HG02943 (cell line): ENCODE measurements around the gene MBD6.
"Not testable (repeated sequence)": the region's sequence is repeated elsewhere in the genome, so short reads cannot be mapped to it uniquely, and the experiment has no call there.

Experiments used
- ATAC-seq: cut with Tn5 transposase; IDR thresholded peaks from one replicate; pipeline ENCODE4 v1.9.1; 2021; ENCODE audit warnings: mild to moderate bottlenecking, low read depth, moderate library complexity; ENCODE audit not compliant: unreplicated experiment

Gene MBD6

GRCh38 chr12:57513677-57514076 lies 8.9 kb upstream of the MBD6 start:
- ATAC-seq, result not testable (repeated sequence)

GRCh38 chr12:57514246-57514645 lies 8.4 kb upstream of the MBD6 start:
- ATAC-seq, result not testable (repeated sequence)

DNA sequence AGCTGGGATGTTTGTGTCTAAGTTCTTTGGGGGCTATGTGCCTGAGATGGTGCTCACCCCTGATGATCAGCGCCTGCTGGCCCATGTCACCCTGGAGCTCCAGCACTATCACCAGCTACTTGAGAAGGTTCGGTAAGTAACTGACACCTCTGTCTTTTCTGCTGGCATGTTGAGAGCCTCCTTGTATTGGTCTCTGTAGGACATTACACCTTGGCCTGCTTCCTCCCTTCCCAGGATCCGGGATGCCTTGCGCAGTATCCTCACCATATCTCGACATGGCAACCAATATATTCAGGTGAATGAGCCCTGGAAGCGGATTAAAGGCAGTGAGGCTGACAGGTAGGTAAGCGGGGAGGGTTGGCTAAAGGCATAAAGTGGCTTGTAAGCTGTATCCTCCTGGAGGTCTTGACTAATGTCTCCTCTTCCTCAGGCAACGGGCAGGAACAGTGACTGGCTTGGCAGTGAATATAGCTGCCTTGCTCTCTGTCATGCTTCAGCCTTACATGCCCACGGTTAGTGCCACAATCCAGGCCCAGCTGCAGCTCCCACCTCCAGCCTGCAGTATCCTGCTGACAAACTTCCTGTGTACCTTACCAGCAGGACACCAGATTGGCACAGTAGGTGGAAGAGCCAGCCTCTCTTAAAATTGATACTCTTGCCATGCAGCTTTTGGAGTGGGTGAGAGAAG lies 7.8 kb upstream of the MBD6 start:
- ATAC-seq, result no peak

DNA sequence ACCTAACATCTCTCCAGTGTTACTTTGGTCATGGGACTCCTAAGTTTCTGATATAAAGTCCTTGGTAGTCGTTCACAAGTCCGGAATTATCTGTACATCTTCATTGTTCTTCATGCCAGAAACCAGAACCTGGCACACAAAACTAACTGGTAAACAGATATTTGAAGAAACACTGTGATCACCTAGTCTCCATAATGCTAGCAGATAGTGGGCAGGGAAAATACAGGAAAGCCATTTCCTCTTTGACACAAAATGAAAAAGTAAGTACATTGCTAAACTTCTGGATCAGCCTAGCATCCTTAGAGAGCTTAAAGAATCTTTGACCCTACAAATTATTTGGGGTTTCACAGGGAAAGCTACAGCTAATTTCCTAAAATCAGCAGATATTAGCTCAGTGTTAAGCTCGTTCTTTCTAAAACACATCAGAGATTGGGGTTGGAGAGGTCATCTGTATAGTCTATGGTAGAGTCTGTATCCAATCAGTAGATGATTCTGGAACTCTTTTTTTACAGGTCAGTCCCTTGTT lies 7.2 kb upstream of the MBD6 start:
- ATAC-seq, result no peak

DNA sequence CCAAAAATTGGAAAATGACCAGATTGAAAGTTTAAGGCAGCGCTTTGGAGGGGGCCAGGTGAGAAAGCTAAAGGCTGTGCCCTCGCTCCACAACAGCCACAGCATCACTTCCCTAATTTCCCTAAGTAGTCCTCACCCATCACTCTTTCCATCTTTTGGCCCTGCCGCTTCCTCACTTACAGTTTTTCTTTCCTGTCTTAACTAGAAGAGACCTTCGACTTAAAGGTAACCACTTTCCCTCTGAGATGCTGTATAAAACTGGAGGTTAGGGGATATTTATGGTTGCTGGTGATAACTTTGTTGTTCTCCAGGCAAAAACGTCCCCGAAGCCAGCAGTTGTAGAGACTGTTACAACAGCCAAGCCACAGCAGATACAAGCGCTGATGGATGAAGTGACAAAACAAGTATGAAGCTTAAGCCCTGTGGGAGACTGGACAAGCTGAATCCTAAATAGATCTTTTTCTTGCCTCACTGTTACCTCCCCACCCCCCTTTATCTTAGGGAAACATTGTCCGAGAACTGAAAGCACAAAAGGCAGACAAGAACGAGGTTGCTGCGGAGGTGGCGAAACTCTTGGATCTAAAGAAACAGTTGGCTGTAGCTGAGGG lies 6.6 kb upstream of the MBD6 start:
- no peak for ATAC-seq

- ATAC-seq, result no peak
These were observed 5.9 kb upstream of the MBD6 start for GRCh38 chr12:57516617-57517153.

- ATAC-seq, result no peak
These were observed 5.4 kb upstream of the MBD6 start for GRCh38 chr12:57517187-57517586.

- not testable (repeated sequence) for ATAC-seq
These were observed 4.9 kb upstream of the MBD6 start for GRCh38 chr12:57517718-57518117.

- no peak for ATAC-seq
These were observed 4.3 kb upstream of the MBD6 start for GRCh38 chr12:57518176-57518919.

DNA sequence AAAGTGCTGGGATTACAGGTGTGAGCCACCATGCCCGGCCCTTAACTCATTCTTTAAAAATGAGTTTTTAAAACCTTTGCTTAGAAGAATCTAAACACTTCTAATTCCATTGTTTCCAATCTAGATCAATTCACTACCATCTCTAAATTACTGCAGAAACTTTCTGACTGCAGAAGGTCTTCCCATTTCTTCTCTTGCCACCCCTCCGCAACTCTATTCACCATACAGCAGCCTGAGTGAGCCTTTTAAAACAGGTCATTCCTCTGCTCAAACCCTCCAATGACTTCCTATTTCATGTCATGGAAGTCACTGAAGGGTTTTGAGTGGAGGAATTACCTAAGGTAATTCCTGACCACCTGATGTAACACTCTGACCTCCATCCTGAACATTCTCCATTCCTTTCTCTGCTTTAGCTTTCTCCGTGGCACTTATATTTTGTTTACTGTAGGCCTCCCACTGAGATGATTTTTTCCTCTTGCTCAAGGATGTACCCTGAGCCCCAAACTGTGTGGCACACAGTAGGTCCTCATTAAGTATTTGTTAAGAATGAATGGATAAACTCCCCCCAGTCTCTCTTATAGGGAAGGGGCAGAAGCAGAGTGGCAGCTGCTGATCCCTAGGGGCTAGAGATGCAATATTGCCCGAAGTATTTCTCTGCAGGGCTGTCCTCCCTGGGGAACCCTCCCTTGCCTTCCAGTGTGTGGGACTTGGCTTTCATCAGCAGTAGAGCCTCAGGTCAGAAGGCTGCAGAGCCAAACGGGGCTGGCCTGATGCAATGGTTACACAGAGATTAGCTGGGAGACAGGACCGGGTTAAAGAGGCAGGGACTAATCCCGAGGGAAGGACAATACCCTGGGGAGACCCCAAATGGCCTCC lies 3.5 kb upstream of the MBD6 start:
- ATAC-seq, result no peak

DNA sequence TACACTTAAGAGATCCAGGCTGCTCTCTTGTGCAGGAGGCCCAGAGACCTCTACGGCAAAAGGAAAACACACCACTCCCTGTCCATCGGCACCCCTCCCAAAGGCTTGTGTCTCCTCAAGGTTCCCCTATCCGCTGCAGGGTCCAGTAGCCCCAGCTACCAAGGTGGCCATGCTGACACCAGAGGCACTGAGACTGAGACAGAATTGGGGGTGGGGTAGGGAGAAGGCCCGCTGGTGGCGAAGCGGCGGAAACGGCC lies 2.9 kb upstream of the MBD6 start:
- ATAC-seq, result peak; percentile 1

DNA sequence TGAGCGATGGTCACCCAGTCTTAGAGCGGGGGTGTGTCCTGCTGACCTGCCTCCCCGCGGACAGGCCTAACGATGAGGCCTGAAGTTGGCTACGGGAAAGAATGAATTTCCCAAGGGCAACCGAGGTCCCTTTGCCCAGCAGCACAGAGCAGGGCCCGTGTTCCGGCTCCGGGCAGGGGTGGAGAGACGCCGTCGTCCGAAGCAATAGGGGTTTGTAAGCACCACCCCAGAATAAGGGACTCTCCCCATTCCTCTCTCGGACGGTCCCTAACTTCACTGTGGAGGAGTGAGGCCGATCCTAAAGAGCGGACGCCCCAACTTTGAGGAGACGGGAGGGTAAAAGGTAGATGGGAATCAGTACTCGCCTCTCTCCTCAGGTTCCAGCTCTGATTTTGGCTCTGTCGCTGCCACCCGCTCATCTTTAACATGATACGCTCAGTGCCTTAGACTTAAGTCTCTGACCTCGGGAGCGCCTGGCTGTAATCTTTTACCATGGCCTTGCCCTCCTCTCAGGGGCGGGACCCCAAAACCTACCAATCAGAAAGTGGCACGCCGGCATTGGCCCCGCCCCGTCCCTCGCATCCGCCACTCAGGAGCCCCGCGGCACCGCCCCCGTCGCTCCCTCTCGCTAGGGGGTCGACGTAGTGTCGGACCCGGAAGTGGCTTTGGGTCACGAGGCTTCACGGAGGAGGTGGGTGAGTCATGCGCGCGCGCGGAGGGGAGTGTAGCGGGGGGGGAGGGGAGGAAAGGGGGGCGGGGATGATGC lies 2.4 kb upstream of the MBD6 start, which contains the start of gene DDIT3:
TSS of gene DDIT3 (minus strand) at position 462 of the 766 bp plus-strand sequence. CDS start 3,108 bp downstream, outside the sequence.
- peak; percentile 60 for ATAC-seq

DNA sequence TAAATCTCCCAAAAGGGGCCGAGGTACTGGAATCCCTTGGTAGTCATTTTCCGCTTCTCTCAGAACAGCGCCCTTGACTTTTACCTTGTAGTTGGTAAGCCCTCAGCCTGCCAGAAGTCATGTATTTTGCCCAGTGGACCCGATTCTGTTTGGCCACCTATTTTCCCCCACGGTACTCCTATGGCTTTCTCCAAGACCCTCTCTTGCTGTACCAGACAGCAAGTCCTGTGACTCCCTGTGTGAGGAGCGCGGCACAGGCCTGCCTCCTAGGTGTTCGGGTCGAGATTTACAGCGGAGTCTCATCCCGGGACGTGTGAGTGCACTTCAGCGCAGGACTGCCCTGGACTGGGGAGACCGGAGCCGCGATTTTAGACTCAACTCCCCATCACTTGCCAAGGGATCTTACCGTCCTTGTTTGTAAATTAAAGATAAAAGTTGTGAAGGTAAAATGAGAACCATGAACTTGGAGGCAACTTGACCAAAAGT lies 1.1 kb upstream of the MBD6 start:
- no peak for ATAC-seq

GRCh38 chr12:57522887-57523705 lies 472 bp downstream of the MBD6 start:
- no peak for ATAC-seq

DNA sequence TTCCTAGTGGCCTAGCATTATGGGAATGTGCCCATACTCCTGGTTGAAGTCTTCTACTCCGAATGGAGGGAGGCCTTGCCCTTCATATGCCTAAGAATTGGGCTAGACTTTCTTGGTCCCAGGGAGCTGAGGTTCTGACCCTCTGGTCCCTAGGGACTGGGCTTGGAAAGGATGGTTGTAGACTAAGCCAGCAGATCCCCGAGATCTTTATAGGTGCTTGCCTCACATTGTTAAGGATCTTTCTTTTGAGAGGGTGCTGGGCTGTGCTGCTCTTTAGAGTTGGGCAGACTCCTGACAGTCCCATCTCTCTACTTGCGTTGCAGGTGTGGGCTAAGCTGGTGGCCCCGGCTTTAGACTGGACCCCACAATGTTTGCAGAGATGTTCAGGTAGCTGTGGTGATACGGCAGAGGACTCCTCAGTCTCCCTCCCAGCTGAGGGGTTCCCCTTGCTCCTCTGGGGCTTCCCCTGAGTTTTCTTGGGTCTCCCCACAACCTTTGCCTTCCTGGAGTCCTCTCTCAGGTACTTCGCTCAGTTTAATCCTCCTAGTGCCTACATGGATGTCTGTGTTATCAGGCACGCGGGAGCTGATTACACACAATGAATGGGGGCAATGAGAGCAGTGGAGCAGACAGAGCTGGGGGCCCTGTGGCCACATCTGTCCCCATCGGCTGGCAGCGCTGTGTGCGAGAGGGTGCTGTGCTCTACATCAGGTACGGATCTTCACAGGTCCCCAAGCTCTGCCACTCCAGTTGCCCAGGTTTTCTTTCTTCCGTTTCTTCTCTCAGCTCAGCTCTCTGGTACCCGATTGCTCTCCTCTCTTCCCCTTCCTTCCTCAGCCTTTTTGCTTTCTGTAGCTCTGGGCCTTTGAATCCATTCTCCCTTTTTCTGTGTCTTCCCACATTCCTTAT lies 1.3 kb downstream of the MBD6 start:
- ATAC-seq, result no peak

- no peak for ATAC-seq
These were observed 2.4 kb downstream of the MBD6 start for GRCh38 chr12:57524814-57525614.
